ENCODE results near the gene CASP3.

The CASP3 gene

GRCh38 chr4:184688447-184688846 lies 39.2 kb upstream of the CASP3 start:
- WGBS (ENCODE audit: insufficient coverage): 60% methylated on average over 11 of the region's 11 CpGs
- DNase-seq: peak; percentile 16 to 78 (median 72)
- Histone ChIP-seq H3K9me3 (ENCODE audit: control extremely low read depth in 1 of 5, control insufficient read depth in 4 of 5, insufficient read depth in 2 of 5, low read depth in 1 of 5, low read length in 4 of 5) (peaks cover 0 to 2% (median 0%) of the 10 kb centered on the region in 5 experiments), H3K27me3 (replicated peaks in 2 of 5; ENCODE audit: control insufficient read depth in 4 of 5, insufficient read depth in 5 of 5, low read length in 4 of 5) (no peaks in the 10 kb centered on the region), H3K36me3 (ENCODE audit: control insufficient read depth in 4 of 4, insufficient read depth in 4 of 4, low read length in 3 of 4) (peaks cover 2 to 11% (median 3%) of the 10 kb centered on the region in 4 experiments), H3K27ac (ENCODE audit: insufficient read depth in 1 of 2, low read depth in 1 of 2, low read length in 2 of 2, poor library complexity in 1 of 2, severe bottlenecking in 2 of 2) (no peak overlapping the region), H3K4me1 (ENCODE audit: control extremely low read depth in 1 of 4, control insufficient read depth in 4 of 4, insufficient read depth in 4 of 4, low read length in 3 of 4) (peaks cover 15 to 41% (median 24%) of the 10 kb centered on the region in 4 experiments), H3K4me3 (ENCODE audit: control insufficient read depth in 1 of 7, extremely low read depth in 1 of 7, insufficient read depth in 4 of 7, low read depth in 2 of 7, low read length in 6 of 7) (no peak overlapping the region)
- ChIA-PET CTCF (interaction anchor here (0.8 to 2.2 kb wide), 5 partner anchors 8 to 240 kb away, joined by 3 to 6 read pairs (median 3); no protein-coding TSS in a partner anchor), POLR2A (no interaction called here)

DNA sequence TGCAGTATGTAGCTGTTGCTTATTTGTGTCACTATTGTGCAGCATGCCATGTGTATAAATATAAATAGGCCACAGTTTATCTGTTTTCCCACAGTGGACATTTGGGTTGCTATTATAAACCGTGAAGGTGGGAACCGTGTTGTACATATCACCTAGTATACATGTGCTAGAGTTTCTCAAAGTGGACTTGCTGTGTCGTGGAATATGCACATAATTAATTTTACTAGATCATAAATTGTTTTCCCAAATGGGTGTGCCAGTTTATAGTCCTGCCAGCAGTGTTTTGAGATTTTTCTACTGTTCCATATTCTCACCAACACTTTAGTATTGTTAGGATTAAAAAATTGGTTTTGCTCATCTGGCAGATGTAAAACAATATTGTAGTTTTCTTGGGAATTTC lies 38.8 kb upstream of the CASP3 start:
- no CpG with 5 or more reads among the region's 3 CpGs for WGBS (ENCODE audit: insufficient coverage)
- CTCF ChIA-PET: interaction anchor here (1.3 to 2.2 kb wide), 3 partner anchors 9 to 26 kb away, joined by 3 to 6 read pairs (median 6); no protein-coding TSS in a partner anchor

GRCh38 chr4:184684491-184685189 lies 35.4 kb upstream of the CASP3 start:
- Histone ChIP-seq H3K36me3 (ENCODE audit: control insufficient read depth in 4 of 4, insufficient read depth in 4 of 4, low read length in 3 of 4) (peaks cover 0 to 6% (median 2%) of the 10 kb centered on the region in 4 experiments), H3K4me1 (ENCODE audit: control extremely low read depth in 1 of 4, control insufficient read depth in 4 of 4, insufficient read depth in 4 of 4, low read length in 3 of 4) (peaks cover 18 to 59% (median 30%) of the 10 kb centered on the region in 4 experiments), H3K27ac (ENCODE audit: insufficient read depth in 1 of 2, low read depth in 1 of 2, low read length in 2 of 2, poor library complexity in 1 of 2, severe bottlenecking in 2 of 2) (peak overlapping the region; percentile 93 to 95), H3K4me3 (ENCODE audit: control insufficient read depth in 1 of 7, extremely low read depth in 1 of 7, insufficient read depth in 4 of 7, low read depth in 2 of 7, low read length in 6 of 7) (peak overlapping the region in 2 of 7 experiments; percentile 26 to 64), H3K9me3 (ENCODE audit: control extremely low read depth in 1 of 5, control insufficient read depth in 4 of 5, insufficient read depth in 2 of 5, low read depth in 1 of 5, low read length in 4 of 5) (peaks cover 0 to 1% (median 0%) of the 10 kb centered on the region in 5 experiments), H3K27me3 (replicated peaks in 2 of 5; ENCODE audit: control insufficient read depth in 4 of 5, insufficient read depth in 5 of 5, low read length in 4 of 5) (no peaks in the 10 kb centered on the region)
- POLR2A ChIA-PET: interaction anchor here (0.7 to 1.9 kb wide), 4 partner anchors 16 to 49 kb away, joined by 3 to 7 read pairs (median 5); partner anchors contain the start of genes CASP3, CENPU and PRIMPOL
- peak; percentile 96 to 99 (median 97) for DNase-seq
- 4% methylated on average over 3 of the region's 5 CpGs for WGBS (ENCODE audit: insufficient coverage)
- CTCF ChIA-PET: interaction anchor here (0.9 to 2.2 kb wide), 9 partner anchors 10 to 378 kb away, joined by 3 to 9 read pairs (median 3); partner anchors contain the start of genes CASP3 and PRIMPOL

More for the DNA sequence above, 38.8 kb upstream of the CASP3 start:
- H3K9me3 ChIP-seq (ENCODE audit: control extremely low read depth in 1 of 5, control insufficient read depth in 4 of 5, insufficient read depth in 2 of 5, low read depth in 1 of 5, low read length in 4 of 5): peaks cover 0 to 2% (median 0%) of the 10 kb centered on the region in 5 experiments
- H3K4me3 ChIP-seq (ENCODE audit: control insufficient read depth in 1 of 7, extremely low read depth in 1 of 7, insufficient read depth in 4 of 7, low read depth in 2 of 7, low read length in 6 of 7): no peak overlapping the region
- DNase-seq: no peak
- peaks cover 0 to 7% (median 2%) of the 10 kb centered on the region in 4 experiments for H3K36me3 ChIP-seq (ENCODE audit: control insufficient read depth in 4 of 4, insufficient read depth in 4 of 4, low read length in 3 of 4)
- H3K27ac ChIP-seq (ENCODE audit: insufficient read depth in 1 of 2, low read depth in 1 of 2, low read length in 2 of 2, poor library complexity in 1 of 2, severe bottlenecking in 2 of 2): no peak overlapping the region
- no peaks in the 10 kb centered on the region for H3K27me3 ChIP-seq (replicated peaks in 2 of 5; ENCODE audit: control insufficient read depth in 4 of 5, insufficient read depth in 5 of 5, low read length in 4 of 5)
- peaks cover 15 to 45% (median 24%) of the 10 kb centered on the region in 4 experiments for H3K4me1 ChIP-seq (ENCODE audit: control extremely low read depth in 1 of 4, control insufficient read depth in 4 of 4, insufficient read depth in 4 of 4, low read length in 3 of 4)
- POLR2A ChIA-PET: no interaction called here

GRCh38 chr4:184681916-184682315 lies 32.7 kb upstream of the CASP3 start:
- peaks cover 0 to 9% (median 0%) of the 10 kb centered on the region in 4 experiments for H3K36me3 ChIP-seq (ENCODE audit: control insufficient read depth in 4 of 4, insufficient read depth in 4 of 4, low read length in 3 of 4)
- POLR2A ChIA-PET: no interaction called here
- CTCF ChIA-PET: interaction anchor here (1.3 kb wide), 1 partner anchor 10 kb away, joined by 3 read pairs; no protein-coding TSS in a partner anchor
- no peaks in the 10 kb centered on the region for H3K27me3 ChIP-seq (replicated peaks in 2 of 5; ENCODE audit: control insufficient read depth in 4 of 5, insufficient read depth in 5 of 5, low read length in 4 of 5)
- WGBS (ENCODE audit: insufficient coverage): no CpG with 5 or more reads among the region's 1 CpG
- H3K27ac ChIP-seq (ENCODE audit: insufficient read depth in 1 of 2, low read depth in 1 of 2, low read length in 2 of 2, poor library complexity in 1 of 2, severe bottlenecking in 2 of 2): no peak overlapping the region
- no peak overlapping the region for H3K4me3 ChIP-seq (ENCODE audit: control insufficient read depth in 1 of 7, extremely low read depth in 1 of 7, insufficient read depth in 4 of 7, low read depth in 2 of 7, low read length in 6 of 7)
- H3K9me3 ChIP-seq (ENCODE audit: control extremely low read depth in 1 of 5, control insufficient read depth in 4 of 5, insufficient read depth in 2 of 5, low read depth in 1 of 5, low read length in 4 of 5): peaks cover 0 to 4% (median 0%) of the 10 kb centered on the region in 5 experiments
- peak in 2 of 3 donors; percentile 47 to 54 for DNase-seq
- H3K4me1 ChIP-seq (ENCODE audit: control extremely low read depth in 1 of 4, control insufficient read depth in 4 of 4, insufficient read depth in 4 of 4, low read length in 3 of 4): peaks cover 18 to 48% (median 27%) of the 10 kb centered on the region in 4 experiments

DNA sequence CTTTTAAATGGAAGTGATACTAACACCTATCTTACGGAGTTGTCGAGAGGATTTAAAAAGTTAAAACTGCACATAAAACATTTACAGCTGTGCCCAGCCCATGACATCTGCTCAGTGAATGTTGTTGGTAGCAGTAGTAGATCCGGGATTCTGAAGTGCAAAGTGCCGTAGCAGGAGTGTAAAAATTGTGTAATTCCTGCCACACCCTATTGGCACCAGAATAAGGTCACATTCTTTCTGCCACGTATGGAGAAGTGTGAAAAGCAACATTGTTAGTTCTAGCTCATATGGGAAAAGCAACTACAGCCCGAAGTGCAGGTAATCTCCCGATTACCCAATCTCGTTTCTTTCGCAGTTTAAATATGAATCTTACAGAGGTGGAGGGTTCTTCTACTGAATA lies 31.5 kb upstream of the CASP3 start:
- no peaks in the 10 kb centered on the region for H3K27me3 ChIP-seq (replicated peaks in 2 of 5; ENCODE audit: control insufficient read depth in 4 of 5, insufficient read depth in 5 of 5, low read length in 4 of 5)
- H3K9me3 ChIP-seq (ENCODE audit: control extremely low read depth in 1 of 5, control insufficient read depth in 4 of 5, insufficient read depth in 2 of 5, low read depth in 1 of 5, low read length in 4 of 5): peaks cover 0 to 4% (median 0%) of the 10 kb centered on the region in 5 experiments
- peaks cover 0 to 9% (median 0%) of the 10 kb centered on the region in 4 experiments for H3K36me3 ChIP-seq (ENCODE audit: control insufficient read depth in 4 of 4, insufficient read depth in 4 of 4, low read length in 3 of 4)
- WGBS (ENCODE audit: insufficient coverage): 77% methylated on average over 4 of the region's 9 CpGs
- no peak overlapping the region for H3K27ac ChIP-seq (ENCODE audit: insufficient read depth in 1 of 2, low read depth in 1 of 2, low read length in 2 of 2, poor library complexity in 1 of 2, severe bottlenecking in 2 of 2)
- POLR2A ChIA-PET: no interaction called here
- CTCF ChIA-PET: no interaction called here
- no peak for DNase-seq
- H3K4me3 ChIP-seq (ENCODE audit: control insufficient read depth in 1 of 7, extremely low read depth in 1 of 7, insufficient read depth in 4 of 7, low read depth in 2 of 7, low read length in 6 of 7): no peak overlapping the region
- H3K4me1 ChIP-seq (ENCODE audit: control extremely low read depth in 1 of 4, control insufficient read depth in 4 of 4, insufficient read depth in 4 of 4, low read length in 3 of 4): peaks cover 16 to 44% (median 19%) of the 10 kb centered on the region in 4 experiments

DNA sequence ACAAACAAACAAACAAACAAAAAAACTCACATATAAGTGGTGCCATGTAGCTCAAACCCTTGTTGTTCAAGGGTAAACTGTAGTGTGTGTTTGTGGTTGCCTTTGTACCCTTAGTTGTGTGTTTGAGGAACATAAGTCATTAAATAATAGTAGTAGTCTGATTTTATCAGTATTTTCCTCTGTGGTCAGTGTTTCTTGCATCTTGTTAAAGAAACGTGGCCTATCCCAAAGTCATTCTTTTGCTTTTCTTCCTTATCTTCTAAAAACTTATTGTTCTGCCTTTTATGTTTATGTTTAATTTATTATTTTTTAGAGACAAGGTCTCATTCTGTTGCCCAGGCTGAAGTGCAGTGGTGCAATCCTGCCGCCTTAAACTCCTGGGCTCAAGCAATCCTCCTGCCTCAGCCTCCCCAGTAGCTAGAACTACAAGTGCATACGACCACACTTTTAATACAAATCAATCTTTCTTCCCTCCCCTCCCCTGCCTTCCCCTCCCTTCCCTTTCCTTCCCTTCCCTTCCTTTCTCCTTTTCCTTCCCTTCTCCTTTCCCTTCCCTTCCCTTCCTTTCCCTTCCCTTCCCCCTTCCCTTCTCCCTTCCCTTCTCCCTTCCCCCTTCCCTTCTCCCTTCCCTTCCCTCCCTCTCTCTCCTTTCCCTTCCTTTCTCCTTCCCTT lies 26.7 kb upstream of the CASP3 start:
- 84% methylated on average over 2 of the region's 3 CpGs for WGBS (ENCODE audit: insufficient coverage)
- no peak overlapping the region for H3K4me3 ChIP-seq (ENCODE audit: control insufficient read depth in 1 of 7, extremely low read depth in 1 of 7, insufficient read depth in 4 of 7, low read depth in 2 of 7, low read length in 6 of 7)

More for the DNA sequence above, 26.7 kb upstream of the CASP3 start:
- peaks cover 3 to 30% (median 23%) of the 10 kb centered on the region in 4 experiments for H3K36me3 ChIP-seq (ENCODE audit: control insufficient read depth in 4 of 4, insufficient read depth in 4 of 4, low read length in 3 of 4)
- peak in 2 of 3 donors; percentile 47 to 70 for DNase-seq
- peaks cover 0 to 7% (median 0%) of the 10 kb centered on the region in 4 experiments for H3K4me1 ChIP-seq (ENCODE audit: control extremely low read depth in 1 of 4, control insufficient read depth in 4 of 4, insufficient read depth in 4 of 4, low read length in 3 of 4)
- H3K27ac ChIP-seq (ENCODE audit: insufficient read depth in 1 of 2, low read depth in 1 of 2, low read length in 2 of 2, poor library complexity in 1 of 2, severe bottlenecking in 2 of 2): no peak overlapping the region
- ChIA-PET POLR2A (no interaction called here), CTCF (no interaction called here)
- H3K9me3 ChIP-seq (ENCODE audit: control extremely low read depth in 1 of 5, control insufficient read depth in 4 of 5, insufficient read depth in 2 of 5, low read depth in 1 of 5, low read length in 4 of 5): peaks cover 0 to 4% (median 0%) of the 10 kb centered on the region in 5 experiments
- no peaks in the 10 kb centered on the region for H3K27me3 ChIP-seq (replicated peaks in 2 of 5; ENCODE audit: control insufficient read depth in 4 of 5, insufficient read depth in 5 of 5, low read length in 4 of 5)
